A673 (cell line): ENCODE results near the gene WDR3.

Experiments
- EZH2 ChIP-seq: fragments of 200-600 bp; sonication (generic); IDR thresholded peaks from 2 replicates; pipeline ENCODE4 v1.6.1; 2017; ENCODE audit warnings: borderline replicate concordance, low read depth, mild to moderate bottlenecking, mixed read lengths, antibody characterized with exemption, low read length; ENCODE audit not compliant: poor library complexity, severe bottlenecking
- TF ChIP-seq, protein P1 (sequence below): fragments of 300-800, 200-600 bp; sonication (generic); conservative IDR thresholded peaks from 2 replicates; pipeline ENCODE4 v1.5.1; 2017; ENCODE audit warnings: low read depth, mild to moderate bottlenecking, antibody characterized with exemption, low read length, moderate library complexity, mixed read lengths

- TF ChIP-seq, protein P1, sequence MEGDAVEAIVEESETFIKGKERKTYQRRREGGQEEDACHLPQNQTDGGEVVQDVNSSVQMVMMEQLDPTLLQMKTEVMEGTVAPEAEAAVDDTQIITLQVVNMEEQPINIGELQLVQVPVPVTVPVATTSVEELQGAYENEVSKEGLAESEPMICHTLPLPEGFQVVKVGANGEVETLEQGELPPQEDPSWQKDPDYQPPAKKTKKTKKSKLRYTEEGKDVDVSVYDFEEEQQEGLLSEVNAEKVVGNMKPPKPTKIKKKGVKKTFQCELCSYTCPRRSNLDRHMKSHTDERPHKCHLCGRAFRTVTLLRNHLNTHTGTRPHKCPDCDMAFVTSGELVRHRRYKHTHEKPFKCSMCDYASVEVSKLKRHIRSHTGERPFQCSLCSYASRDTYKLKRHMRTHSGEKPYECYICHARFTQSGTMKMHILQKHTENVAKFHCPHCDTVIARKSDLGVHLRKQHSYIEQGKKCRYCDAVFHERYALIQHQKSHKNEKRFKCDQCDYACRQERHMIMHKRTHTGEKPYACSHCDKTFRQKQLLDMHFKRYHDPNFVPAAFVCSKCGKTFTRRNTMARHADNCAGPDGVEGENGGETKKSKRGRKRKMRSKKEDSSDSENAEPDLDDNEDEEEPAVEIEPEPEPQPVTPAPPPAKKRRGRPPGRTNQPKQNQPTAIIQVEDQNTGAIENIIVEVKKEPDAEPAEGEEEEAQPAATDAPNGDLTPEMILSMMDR = no peak
- TF ChIP-seq EZH2 = no peak
Measured at GRCh38 chr1:118008011-118008410, 78.5 kb downstream of the WDR3 start.
